ENCODE results near the gene UBASH3B.

UBASH3B gene

DNA sequence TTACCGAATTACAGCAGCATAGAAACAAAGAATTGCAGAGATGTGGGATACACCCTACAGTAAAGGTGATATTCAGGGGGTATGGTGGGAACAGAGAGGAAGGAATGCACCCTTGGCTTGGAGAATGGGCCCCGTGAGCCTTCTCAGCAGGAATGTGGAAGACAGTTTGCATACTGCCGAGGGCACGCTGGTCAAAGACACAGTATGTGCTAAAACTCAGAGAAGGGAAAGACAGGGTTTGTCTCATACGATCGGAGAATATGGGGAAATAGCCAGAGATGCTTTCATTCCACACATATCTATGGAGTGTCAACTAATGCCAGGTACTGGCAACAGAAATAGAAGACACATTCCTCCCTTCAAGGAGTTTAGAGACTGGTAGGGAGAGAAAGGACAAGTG is 36.9 kb downstream of the UBASH3B start:
- TF ChIP-seq, protein P1, sequence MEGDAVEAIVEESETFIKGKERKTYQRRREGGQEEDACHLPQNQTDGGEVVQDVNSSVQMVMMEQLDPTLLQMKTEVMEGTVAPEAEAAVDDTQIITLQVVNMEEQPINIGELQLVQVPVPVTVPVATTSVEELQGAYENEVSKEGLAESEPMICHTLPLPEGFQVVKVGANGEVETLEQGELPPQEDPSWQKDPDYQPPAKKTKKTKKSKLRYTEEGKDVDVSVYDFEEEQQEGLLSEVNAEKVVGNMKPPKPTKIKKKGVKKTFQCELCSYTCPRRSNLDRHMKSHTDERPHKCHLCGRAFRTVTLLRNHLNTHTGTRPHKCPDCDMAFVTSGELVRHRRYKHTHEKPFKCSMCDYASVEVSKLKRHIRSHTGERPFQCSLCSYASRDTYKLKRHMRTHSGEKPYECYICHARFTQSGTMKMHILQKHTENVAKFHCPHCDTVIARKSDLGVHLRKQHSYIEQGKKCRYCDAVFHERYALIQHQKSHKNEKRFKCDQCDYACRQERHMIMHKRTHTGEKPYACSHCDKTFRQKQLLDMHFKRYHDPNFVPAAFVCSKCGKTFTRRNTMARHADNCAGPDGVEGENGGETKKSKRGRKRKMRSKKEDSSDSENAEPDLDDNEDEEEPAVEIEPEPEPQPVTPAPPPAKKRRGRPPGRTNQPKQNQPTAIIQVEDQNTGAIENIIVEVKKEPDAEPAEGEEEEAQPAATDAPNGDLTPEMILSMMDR (conservative IDR thresholded peaks at IDR 0.05; ENCODE audit: control insufficient read depth, insufficient read depth, low read depth, low read length) = no peak
- no peak for DNase-seq (ENCODE audit: low read depth)

DNA sequence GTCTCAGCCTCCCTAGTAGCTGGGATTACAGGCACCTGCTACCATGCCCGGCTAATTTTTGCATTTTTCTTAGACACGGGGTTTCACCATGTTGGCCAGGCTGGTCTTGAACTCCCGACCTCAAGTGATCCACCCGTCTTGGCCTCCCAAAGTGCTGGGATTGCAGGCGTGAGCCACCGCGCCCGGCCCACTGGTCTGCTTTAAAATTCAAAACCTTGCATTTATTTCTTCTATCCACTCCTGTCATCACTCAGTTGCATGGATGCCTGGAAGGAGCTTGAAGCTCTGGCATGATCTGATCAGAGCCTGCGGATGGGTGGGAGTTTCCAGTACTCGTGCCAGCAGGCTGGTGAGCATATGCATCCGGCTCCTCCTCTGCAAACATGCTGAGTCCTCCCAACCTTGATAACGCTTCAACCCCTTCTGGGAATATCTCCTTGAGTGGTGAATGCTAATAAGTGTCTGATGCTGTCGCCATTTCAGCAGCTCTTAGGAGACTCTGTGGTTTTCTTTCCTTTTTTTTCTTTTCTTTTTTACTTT is 39.6 kb downstream of the UBASH3B start:
- TF ChIP-seq, protein P1 (conservative IDR thresholded peaks at IDR 0.05; ENCODE audit: control insufficient read depth, insufficient read depth, low read depth, low read length) = no peak
- no peak for DNase-seq (ENCODE audit: low read depth)
- H3K4me3 ChIP-seq (ENCODE audit: control insufficient read depth, low read depth, low read length) = no peak overlapping the region

More for the DNA sequence above, 36.9 kb downstream of the UBASH3B start:
- H3K4me3 ChIP-seq (ENCODE audit: control insufficient read depth, low read depth, low read length) = no peak overlapping the region

DNA sequence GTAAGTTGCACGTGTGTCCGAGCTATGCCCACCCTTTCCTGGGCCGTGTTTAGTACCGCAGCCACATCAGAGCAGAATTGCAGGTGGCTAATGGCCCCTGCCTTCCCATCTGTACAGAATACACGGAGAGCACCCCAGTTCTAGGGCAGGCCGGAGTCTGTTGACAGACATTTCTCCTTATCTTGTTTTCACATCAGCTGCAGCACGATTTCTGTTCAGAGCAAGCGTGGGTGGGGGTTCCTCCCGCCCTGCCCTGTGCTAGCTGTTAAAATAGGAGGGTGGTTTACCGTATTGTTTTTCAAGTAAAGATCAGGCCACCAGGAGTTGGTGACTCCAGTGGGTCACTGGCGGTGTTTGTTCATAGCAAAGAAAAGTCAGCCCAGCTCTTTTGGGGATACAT is 41.1 kb downstream of the UBASH3B start:
- DNase-seq (ENCODE audit: low read depth) = no peak
- H3K4me3 ChIP-seq (ENCODE audit: control insufficient read depth, low read depth, low read length) = no peak overlapping the region
- TF ChIP-seq, protein P1 (conservative IDR thresholded peaks at IDR 0.05; ENCODE audit: control insufficient read depth, insufficient read depth, low read depth, low read length) = no peak

DNA sequence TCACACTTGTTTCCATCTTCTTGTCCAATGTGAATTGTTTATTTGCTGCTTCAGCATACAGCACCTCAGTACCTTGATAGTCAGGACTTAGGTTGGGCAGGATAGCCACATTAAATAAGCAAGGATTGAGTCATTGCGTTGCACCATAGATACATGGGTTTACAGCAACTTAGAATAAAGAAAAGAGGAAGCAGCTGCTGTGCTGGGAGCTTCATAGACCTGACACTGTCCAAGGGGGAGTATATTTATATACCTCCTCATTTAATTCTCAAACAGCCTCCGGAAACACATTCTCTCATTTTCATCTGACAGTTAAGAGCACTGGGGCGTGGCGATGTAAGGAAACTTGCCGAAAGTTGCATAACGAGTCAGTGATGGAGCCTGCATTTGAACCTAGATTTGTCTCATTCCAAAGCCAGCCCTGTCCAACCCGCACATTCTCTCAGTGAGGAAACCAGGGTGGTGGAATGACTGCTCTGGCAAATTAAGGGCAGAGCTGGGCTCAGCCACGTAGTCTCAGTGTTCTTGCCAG is 42.2 kb downstream of the UBASH3B start:
- peak; percentile 55 for DNase-seq (ENCODE audit: low read depth)
- TF ChIP-seq, protein P1 (conservative IDR thresholded peaks at IDR 0.05; ENCODE audit: control insufficient read depth, insufficient read depth, low read depth, low read length) = no peak
- H3K4me3 ChIP-seq (ENCODE audit: control insufficient read depth, low read depth, low read length) = no peak overlapping the region

DNA sequence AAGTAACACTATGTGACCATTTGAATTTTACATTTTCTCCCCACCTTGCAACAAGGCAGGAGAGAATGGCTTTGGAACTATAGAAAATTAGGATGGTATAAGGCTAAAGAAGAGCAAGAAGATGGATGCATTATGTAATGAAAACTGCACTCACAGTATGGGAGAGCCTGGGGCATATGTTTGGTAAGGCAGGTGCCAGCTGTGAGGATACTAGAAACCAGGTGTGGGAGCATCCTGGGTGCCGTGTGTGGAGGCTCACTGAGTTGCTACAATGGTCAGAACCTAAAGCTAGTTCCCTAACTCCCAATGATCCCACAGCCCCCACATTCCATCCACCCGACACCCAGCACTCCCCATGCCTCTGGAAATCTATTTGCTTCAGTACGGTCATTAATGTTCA is 42.9 kb downstream of the UBASH3B start:
- H3K4me3 ChIP-seq (ENCODE audit: control insufficient read depth, low read depth, low read length) = no peak overlapping the region
- no peak for DNase-seq (ENCODE audit: low read depth)
- TF ChIP-seq, protein P1 (conservative IDR thresholded peaks at IDR 0.05; ENCODE audit: control insufficient read depth, insufficient read depth, low read depth, low read length) = no peak

DNA sequence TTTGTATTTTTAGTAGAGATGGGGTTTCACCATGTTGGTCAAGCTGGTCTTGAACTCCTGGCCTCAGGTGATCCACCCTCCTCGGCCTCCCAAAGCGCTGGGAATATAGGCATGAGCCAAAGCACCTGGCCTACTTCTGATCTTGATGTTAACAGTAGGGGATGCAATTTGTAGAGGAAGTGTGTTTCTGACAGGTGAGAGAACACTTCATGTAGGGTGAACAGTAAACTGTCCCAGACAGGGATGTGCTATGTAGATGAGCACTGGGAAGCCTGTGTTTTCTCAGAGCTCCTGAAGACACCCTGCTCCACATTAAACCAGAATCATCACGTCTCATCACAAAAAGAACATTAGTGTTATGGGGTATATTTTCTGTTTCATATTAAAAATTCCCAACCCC is 45.1 kb downstream of the UBASH3B start:
- DNase-seq (ENCODE audit: low read depth) = no peak
- no peak overlapping the region for H3K4me3 ChIP-seq (ENCODE audit: control insufficient read depth, low read depth, low read length)
- TF ChIP-seq, protein P1 (conservative IDR thresholded peaks at IDR 0.05; ENCODE audit: control insufficient read depth, insufficient read depth, low read depth, low read length) = no peak

DNA sequence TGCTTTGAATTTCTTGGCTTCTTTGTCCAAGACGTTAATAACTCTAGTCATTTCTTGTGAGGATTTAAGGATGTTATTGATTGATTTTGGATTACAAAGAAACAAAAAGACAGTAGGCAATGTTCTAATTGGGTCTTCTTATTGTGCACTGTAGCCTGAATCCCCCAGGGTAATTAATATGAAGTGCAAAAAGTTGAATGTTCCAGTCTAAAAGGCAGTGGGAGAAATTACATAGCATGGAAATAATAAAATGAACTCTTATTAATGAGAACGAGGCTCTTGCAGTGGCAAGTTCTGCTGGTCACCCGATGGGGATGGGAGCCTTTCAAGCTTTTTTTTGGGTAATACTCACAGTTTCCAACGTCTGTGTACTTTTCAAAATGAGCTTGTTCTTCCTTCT is 45.6 kb downstream of the UBASH3B start:
- H3K4me3 ChIP-seq (ENCODE audit: control insufficient read depth, low read depth, low read length) = no peak overlapping the region
- TF ChIP-seq, protein P1 (conservative IDR thresholded peaks at IDR 0.05; ENCODE audit: control insufficient read depth, insufficient read depth, low read depth, low read length) = no peak
- DNase-seq (ENCODE audit: low read depth) = no peak
